ENCODE measurements around the gene CCDC85C.

Gene CCDC85C

GRCh38 chr14:99519931-99520421 is 84.0 kb downstream of the CCDC85C start:
- DNase-seq, result no peak

GRCh38 chr14:99519347-99519881 is 84.6 kb downstream of the CCDC85C start:
- DNase-seq, result no peak

GRCh38 chr14:99518441-99519346 is 85.3 kb downstream of the CCDC85C start:
- peak; percentile 80 for DNase-seq

GRCh38 chr14:99517643-99518381 is 86.2 kb downstream of the CCDC85C start:
- no peak for DNase-seq

- DNase-seq, result no peak
Observed at GRCh38 chr14:99516871-99517642, 87.0 kb downstream of the CCDC85C start.

- DNase-seq, result peak; percentile 2
Observed at GRCh38 chr14:99516156-99516870, 87.7 kb downstream of the CCDC85C start.

- DNase-seq, result no peak
Observed at GRCh38 chr14:99515301-99516155, 88.5 kb downstream of the CCDC85C start.

GRCh38 chr14:99514552-99515300 is 89.3 kb downstream of the CCDC85C start:
- no peak for DNase-seq

- DNase-seq, result no peak
Observed at GRCh38 chr14:99513946-99514551, 90.0 kb downstream of the CCDC85C start.

GRCh38 chr14:99513183-99513694 is 90.8 kb downstream of the CCDC85C start:
- DNase-seq, result no peak

- no peak for DNase-seq
Observed at GRCh38 chr14:99512571-99513182, 91.3 kb downstream of the CCDC85C start.

GRCh38 chr14:99512110-99512449 is 91.9 kb downstream of the CCDC85C start:
- DNase-seq, result no peak

- no peak for DNase-seq
Observed at GRCh38 chr14:99511421-99512109, 92.4 kb downstream of the CCDC85C start.

- DNase-seq, result no peak
Observed at GRCh38 chr14:99510556-99511139, 93.4 kb downstream of the CCDC85C start.

GRCh38 chr14:99509871-99510555 is 94.0 kb downstream of the CCDC85C start:
- no peak for DNase-seq

- DNase-seq, result no peak
Observed at GRCh38 chr14:99508896-99509629, 94.9 kb downstream of the CCDC85C start.

All from activated gamma-delta T cell treated with Interleukin-2 at 50 U/mL for 16 hours (primary cell).